ENCODE results near the gene HGFAC.

- TF ChIP-seq POLR2AphosphoS5 (IDR thresholded peaks at IDR 0.05; ENCODE audit: low read depth, low read length) (no peak), SP4 (CRISPR knock-in tag; IDR thresholded peaks at IDR 0.05) (no peak), ELF1 (CRISPR knock-in tag; IDR thresholded peaks at IDR 0.05) (no peak), SRSF9 (IDR thresholded peaks at IDR 0.05; ENCODE audit: borderline replicate concordance, insufficient read depth, low read depth, low read length, poor library complexity, severe bottlenecking) (no peak), MEIS1 (CRISPR knock-in tag; IDR thresholded peaks at IDR 0.05; ENCODE audit: borderline replicate concordance) (no peak), MAZ (IDR thresholded peaks at IDR 0.05; ENCODE audit: borderline replicate concordance, low read depth, low read length) (no peak), MAZ (CRISPR knock-in tag; IDR thresholded peaks at IDR 0.05; ENCODE audit: low read depth) (no peak), RBFOX2 (IDR thresholded peaks at IDR 0.05; ENCODE audit: low read depth, low read length) (no peak), EZH2 (conservative IDR thresholded peaks at IDR 0.05; ENCODE audit: low read depth, low read length) (no peak), SAFB2 (CRISPR knock-in tag; IDR thresholded peaks at IDR 0.05; ENCODE audit: borderline replicate concordance, low read depth) (no peak), ZNF772 (CRISPR knock-in tag; IDR thresholded peaks at IDR 0.05) (no peak), POLR2A (IDR thresholded peaks at IDR 0.05; ENCODE audit: insufficient read depth in 1 of 2, low read depth in 2 of 2, low read length in 2 of 2) (no peak)
These were observed 31.2 kb upstream of the HGFAC start for GRCh38 chr4:3410401-3411135.

Measured in HepG2 (cell line).